Measurements from ENCODE around the gene HEXA. TPM values are rescaled to one million over a fixed set of nuclear protein-coding genes. Genes with fewer than 3 reads are reported as not detected.
A peak's percentile ranks its signal among the peaks of the same experiment; 100 is the strongest.

Gene HEXA
- total and polyA plus RNA-seq, 5 experiments from 2014 or later = 80.0 to 113 (median 102) TPM

- Mint-ChIP-seq H3K4me3 (no peak overlapping the region), H3K27me3 (peaks cover 0 to 2% (median 0%) of the 10 kb centered on the region in 5 donors), H3K9me3 (peaks cover 0 to 4% (median 0%) of the 10 kb centered on the region in 9 donors), H3K27ac (peak overlapping the region in 2 of 10 donors; percentile 1 to 32), H3K4me1 (peaks cover 15 to 19% (median 17%) of the 10 kb centered on the region in 4 donors), H3K36me3 (no peaks in the 10 kb centered on the region)
- no peak for DNase-seq
- ATAC-seq = no peak
- POLR2A ChIA-PET = no interaction called here
These were observed 60.0 kb downstream of the HEXA start for GRCh38 chr15:72315706-72316370.

- H3K4me3 Mint-ChIP-seq = no peak overlapping the region
- H3K36me3 Mint-ChIP-seq = no peaks in the 10 kb centered on the region
- peaks cover 4 to 8% (median 6%) of the 10 kb centered on the region in 4 donors for H3K4me1 Mint-ChIP-seq
- no peak overlapping the region for H3K27ac Mint-ChIP-seq
- POLR2A ChIA-PET = interaction anchor here (0.5 to 1.3 kb wide), 4 partner anchors 13 to 406 kb away, joined by 3 to 5 read pairs (median 4); no protein-coding TSS in a partner anchor
- H3K9me3 Mint-ChIP-seq = peaks cover 0 to 2% (median 0%) of the 10 kb centered on the region in 9 donors
- DNase-seq (no peak), ATAC-seq (no peak)
- H3K27me3 Mint-ChIP-seq = no peaks in the 10 kb centered on the region
These were observed 61.9 kb downstream of the HEXA start for GRCh38 chr15:72313881-72314280.

DNA sequence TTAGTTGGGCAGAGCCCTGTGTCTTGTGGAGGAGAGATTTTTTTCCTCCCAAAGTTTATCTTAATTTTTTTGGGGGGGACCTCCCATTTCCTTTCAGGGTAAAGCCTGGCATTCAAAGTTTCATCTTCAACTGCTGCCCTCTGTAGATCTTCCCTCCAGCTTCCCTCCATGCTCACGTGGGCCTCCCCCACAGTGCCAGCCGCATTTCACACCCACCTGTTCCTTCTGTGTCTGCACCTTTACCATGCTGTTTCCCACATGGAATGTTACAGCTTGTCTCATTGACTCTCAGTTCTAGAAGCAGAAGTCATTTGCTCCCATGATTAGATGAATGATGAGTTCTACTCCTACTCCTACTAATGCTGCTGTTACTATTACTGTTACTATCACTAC is 62.4 kb downstream of the HEXA start:
- H3K4me3 Mint-ChIP-seq = no peak overlapping the region
- no peak overlapping the region for H3K27ac Mint-ChIP-seq

DNA sequence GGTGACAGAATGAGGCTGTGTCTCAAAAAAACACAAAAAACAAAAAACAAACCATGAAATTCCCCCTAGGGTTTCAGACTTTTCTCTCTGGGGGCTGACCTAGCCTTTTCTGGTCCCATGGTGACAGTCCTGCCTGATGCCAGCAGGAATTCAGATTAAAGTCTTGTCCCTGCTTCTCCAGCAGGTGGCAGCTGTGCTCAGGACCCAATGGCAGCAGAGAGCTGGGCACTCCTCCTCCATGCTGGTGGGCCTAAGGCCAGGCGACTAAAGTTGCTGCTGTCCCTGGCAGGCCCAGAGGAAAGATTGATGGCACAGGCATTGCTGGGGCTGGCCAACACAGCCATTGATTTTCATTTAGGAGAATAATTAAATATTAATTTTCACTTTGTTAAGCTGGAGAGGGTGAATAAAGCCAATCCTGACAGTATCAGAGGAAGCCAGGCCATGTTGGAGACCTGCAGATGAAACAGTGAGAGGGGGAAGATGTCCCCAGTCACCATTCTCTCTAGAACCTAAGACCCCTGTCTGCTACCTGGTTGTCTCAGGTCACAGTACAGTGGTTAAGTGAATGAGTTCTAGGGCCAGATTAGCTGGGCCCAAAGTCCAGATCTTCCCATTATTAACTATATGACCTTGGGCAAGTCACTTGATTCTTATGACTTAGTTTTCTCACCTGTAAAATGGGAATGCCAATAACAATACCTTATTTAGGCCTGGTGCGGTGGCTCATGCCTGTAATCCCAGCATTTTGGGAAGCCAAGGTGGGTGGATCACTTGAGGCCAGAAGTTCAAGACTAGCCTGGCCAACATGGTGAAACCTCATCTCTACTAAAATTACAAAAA is 63.0 kb downstream of the HEXA start:
- POLR2A ChIA-PET = interaction anchor here (0.6 to 1.3 kb wide), 3 partner anchors 12 to 64 kb away, joined by 3 to 4 read pairs (median 3); no protein-coding TSS in a partner anchor
- no peaks in the 10 kb centered on the region for H3K9me3 Mint-ChIP-seq
- no peaks in the 10 kb centered on the region for H3K27me3 Mint-ChIP-seq
- H3K27ac Mint-ChIP-seq = no peak overlapping the region
- ATAC-seq (peak; percentile 85 to 89), DNase-seq (peak in 9 of 10 donors; percentile 19 to 57 (median 43))
- H3K4me1 Mint-ChIP-seq = no peaks in the 10 kb centered on the region
- H3K36me3 Mint-ChIP-seq = no peaks in the 10 kb centered on the region
- no peak overlapping the region for H3K4me3 Mint-ChIP-seq

More for the DNA sequence above, 62.4 kb downstream of the HEXA start:
- ATAC-seq (no peak), DNase-seq (no peak)
- Mint-ChIP-seq H3K36me3 (no peaks in the 10 kb centered on the region), H3K4me1 (peaks cover 0 to 4% (median 1%) of the 10 kb centered on the region in 4 donors), H3K27me3 (no peaks in the 10 kb centered on the region), H3K9me3 (no peaks in the 10 kb centered on the region)
- POLR2A ChIA-PET = interaction anchor here (0.5 to 1.3 kb wide), 3 partner anchors 14 to 407 kb away, joined by 3 to 5 read pairs (median 4); no protein-coding TSS in a partner anchor

- ATAC-seq (no peak), DNase-seq (no peak)
- Mint-ChIP-seq H3K27ac (peak overlapping the region in 2 of 10 donors; percentile 52 to 96), H3K9me3 (no peaks in the 10 kb centered on the region), H3K27me3 (no peaks in the 10 kb centered on the region), H3K4me1 (peaks cover 4 to 7% (median 5%) of the 10 kb centered on the region in 4 donors), H3K4me3 (no peak overlapping the region), H3K36me3 (peaks cover 0 to 3% (median 0%) of the 10 kb centered on the region in 3 donors)
- POLR2A ChIA-PET = no interaction called here
These were observed 68.8 kb downstream of the HEXA start for GRCh38 chr15:72307026-72307425.

GRCh38 chr15:72306211-72306785 is 69.5 kb downstream of the HEXA start:
- peak overlapping the region in 8 of 10 donors; percentile 49 to 96 (median 74) for H3K27ac Mint-ChIP-seq
- H3K9me3 Mint-ChIP-seq = no peaks in the 10 kb centered on the region
- H3K4me3 Mint-ChIP-seq = peak overlapping the region in 1 of 10 donors; percentile 20

GRCh38 chr15:72304596-72304995 is 71.2 kb downstream of the HEXA start:
- DNase-seq = no peak
- Mint-ChIP-seq H3K27ac (peak overlapping the region in 3 of 10 donors; percentile 35 to 96 (median 84)), H3K4me3 (no peak overlapping the region), H3K27me3 (no peaks in the 10 kb centered on the region), H3K36me3 (peaks cover 0 to 3% (median 0%) of the 10 kb centered on the region in 3 donors), H3K9me3 (no peaks in the 10 kb centered on the region), H3K4me1 (peaks cover 4 to 7% (median 5%) of the 10 kb centered on the region in 4 donors)
- no peak for ATAC-seq
- POLR2A ChIA-PET = no interaction called here

More at GRCh38 chr15:72306211-72306785, 69.5 kb downstream of the HEXA start:
- H3K36me3 Mint-ChIP-seq = peaks cover 0 to 3% (median 0%) of the 10 kb centered on the region in 3 donors
- H3K4me1 Mint-ChIP-seq = peaks cover 4 to 7% (median 5%) of the 10 kb centered on the region in 4 donors
- ATAC-seq (peak; percentile 89 to 94), DNase-seq (peak in 9 of 10 donors; percentile 14 to 85 (median 58))
- POLR2A ChIA-PET = no interaction called here
- no peaks in the 10 kb centered on the region for H3K27me3 Mint-ChIP-seq

DNA sequence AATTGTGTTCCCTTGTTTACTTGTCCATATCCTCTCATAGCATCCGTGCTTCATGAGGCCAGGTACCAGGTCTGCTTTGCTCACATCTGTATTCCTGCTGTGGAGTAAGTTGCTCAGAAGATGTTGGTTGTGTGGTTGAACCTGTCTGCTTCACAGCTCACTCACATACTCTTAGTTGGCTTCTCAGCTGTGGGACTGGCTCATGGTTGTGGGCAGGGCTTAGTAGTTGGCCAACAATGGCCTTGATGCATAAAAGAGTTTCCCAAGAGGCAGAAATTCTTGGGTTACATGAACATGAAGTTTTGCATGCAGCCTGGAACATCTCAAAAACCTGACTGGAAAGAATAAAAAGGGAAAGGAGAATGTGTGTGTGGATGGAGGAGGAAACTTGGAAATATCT is 72.9 kb downstream of the HEXA start:
- Mint-ChIP-seq H3K27ac (no peak overlapping the region), H3K4me1 (peaks cover 4 to 7% (median 5%) of the 10 kb centered on the region in 4 donors), H3K9me3 (no peaks in the 10 kb centered on the region), H3K36me3 (peaks cover 0 to 3% (median 0%) of the 10 kb centered on the region in 3 donors), H3K27me3 (no peaks in the 10 kb centered on the region), H3K4me3 (no peak overlapping the region)
- POLR2A ChIA-PET = no interaction called here
- no peak for ATAC-seq
- no peak for DNase-seq

Other genes starting within 250 kb of the HEXA start
- gene GRAMD2A, start 178.2 kb downstream of the HEXA start, total RNA-seq = not detected
- gene GRAMD2A, start 178.2 kb downstream of the HEXA start, polyA plus RNA-seq = not detected
- gene PKM, start 144.8 kb downstream of the HEXA start, total RNA-seq = 100 to 1,000 TPM; 277 to 285 TPM
- gene PKM, start 144.8 kb downstream of the HEXA start, polyA plus RNA-seq = 100 to 1,000 TPM; 305 to 330 (median 318) TPM
- gene PARP6, start 103.5 kb downstream of the HEXA start, total RNA-seq = 100 to 1,000 TPM; 122 to 133 TPM
- gene PARP6, start 103.5 kb downstream of the HEXA start, polyA plus RNA-seq = 10 to 100 TPM; 13.1 to 38.2 (median 13.9) TPM
- gene CELF6, start 55.9 kb downstream of the HEXA start, total RNA-seq = 1 to 10 TPM; 4.7 to 5.9 TPM
- gene CELF6, start 55.9 kb downstream of the HEXA start, polyA plus RNA-seq = under 1 TPM in 1 of 3 donors, not detected in 2; 0.18 TPM
- gene TMEM202, start 22.3 kb upstream of the HEXA start, total RNA-seq = not detected
- gene TMEM202, start 22.3 kb upstream of the HEXA start, polyA plus RNA-seq = not detected
- 100 to 1,000 TPM; 191 to 197 TPM for gene ARIH1, start 98.3 kb upstream of the HEXA start, total RNA-seq
- gene ARIH1, start 98.3 kb upstream of the HEXA start, polyA plus RNA-seq = 10 to 100 TPM; 10.3 to 19.0 (median 18.0) TPM

Measured in naive thymus-derived CD8-positive, alpha-beta T cell (primary cell).